Right lobe of liver (tissue), 6 donors: ENCODE measurements around the gene SCYGR2. TPM values are rescaled to one million over a fixed set of nuclear protein-coding genes. Genes with fewer than 3 reads are reported as not detected.

Experiments used
- ATAC-seq, 4 donors: fragments of 200-7000 bp; cut with Tn5 transposase; one replicate each; pipeline ENCODE4 v1.9.1; 2020; ENCODE audit warnings: mild to moderate bottlenecking in 4 of 4, moderate library complexity in 4 of 4
- DNase-seq, 3 donors: peaks; one replicate each; pipeline ENCODE4 v3.0.0-alpha.2; 2020
- H3K27ac ChIP-seq, 3 donors: fragments of 200-600 bp; one replicate each; pipeline ENCODE4 v1.8.0; 2022
- H3K27me3 ChIP-seq, 2 donors: fragments of 200-600 bp; one replicate each; pipeline ENCODE4 v1.8.0; 2022
- H3K36me3 ChIP-seq, 4 donors: fragments of 200-600 bp; sonication (generic) in 1 of 4; one replicate each; pipeline versions ENCODE4 v1.5.1 to v1.8.0; 2017 to 2022; ENCODE audit warnings: control low read depth in 1 of 4
- H3K4me1 ChIP-seq, 4 donors: fragments of 200-600 bp; sonication (generic) in 1 of 4; one replicate each; pipeline versions ENCODE4 v1.5.1 to v1.8.0; 2017 to 2022; ENCODE audit warnings: control low read depth in 1 of 4
- H3K4me3 ChIP-seq, 3 donors: fragments of 200-600 bp; one replicate each; pipeline ENCODE4 v1.8.0; 2022
- H3K9me3 ChIP-seq, 4 donors: fragments of 200-600 bp; sonication (generic) in 1 of 4; one replicate each; pipeline versions ENCODE4 v1.5.1 to v1.8.0; 2017 to 2022; ENCODE audit warnings: control low read depth in 1 of 4
- CTCF ChIP-seq, 4 donors: fragments of 200-600 bp in 3 of 4; fragments of 450-650 bp in 1 of 4; IDR thresholded peaks; one replicate each; pipeline versions ENCODE4 v1.5.1 to v1.8.0; 2016 to 2022; ENCODE audit warnings: antibody characterized with exemption in 4 of 4, mild to moderate bottlenecking in 2 of 4
- POLR2A ChIP-seq: fragments of 450-650 bp; IDR thresholded peaks from one replicate; pipeline ENCODE4 v1.6.1; 2017; ENCODE audit warnings: antibody characterized with exemption, mild to moderate bottlenecking
- WGBS: methylation state at CpG from one replicate; pipeline ENCODE4 v1.1.6; 2018; ENCODE audit warnings: low coverage, low lambda C conversion rate; ENCODE audit not compliant: insufficient coverage; ENCODE audit errors: missing lambda C conversion rate; 5-methylcytosine and 5-hydroxymethylcytosine counted together
- intact Hi-C, 2 donors: fragments of 100-400 bp; cut with DNase I; formaldehyde crosslinking; loops; one replicate each; pipeline versions ENCODE4 v1.11.2 to v1.14.1; 2022
- total RNA-seq, 6 experiments: library from RNA; depleted of rRNA in 2 of 6; stranded (reverse); fragments of >200 nt in 2 of 6; fragmentation: NEBNext Ultra II Directional in 3 of 6; extraction: Animal tissue kit (Norgen Biotek cat#: 25700) in 3 of 6; gene quantifications; one replicate each; pipeline versions ENCODE4 v1.1.0 to v1.2.4, GENCODE V29; 2016 to 2023
- donor health status: DM: no; HTN: yes; CAD: no.
- donor health status: DM: no; HTN: no; CAD: no.
- donor health status: DM: no; HTN: no; CAD: no.
- donor health status: DM: no; HTN: yes; CAD: no.
- donor health status: DM: no; HTN: yes; CAD: no.

Gene SCYGR2
- total RNA-seq, 6 experiments from 2014 or later = not detected

- ATAC-seq (no peak), DNase-seq (no peak)
- Histone ChIP-seq H3K27me3 (no peaks in the 10 kb centered on the region), H3K4me1 (no peaks in the 10 kb centered on the region), H3K36me3 (no peaks in the 10 kb centered on the region), H3K27ac (no peak overlapping the region), H3K9me3 (no peaks in the 10 kb centered on the region), H3K4me3 (no peak overlapping the region)
- intact Hi-C loops = no loop called here
- 64% methylated on average over 4 of the region's 4 CpGs for WGBS
- TF ChIP-seq CTCF (IDR thresholded peaks at IDR 0.05) (no peak), POLR2A (no peak)
Measured at GRCh38 chr2:227613272-227613660, 14.6 kb downstream of the SCYGR2 start.

- H3K9me3 ChIP-seq = no peaks in the 10 kb centered on the region
- WGBS = 42% methylated on average over 1 of the region's 4 CpGs
- DNase-seq = no peak
Measured at GRCh38 chr2:227614246-227614645, 15.6 kb downstream of the SCYGR2 start.

GRCh38 chr2:227614740-227615139 is 16.0 kb downstream of the SCYGR2 start, which contains the start of gene SCYGR3:
TSS of gene SCYGR3 (minus strand) at chr2:227614840. CDS start at chr2:227614840, 0 bp downstream.
- H3K9me3 ChIP-seq = no peaks in the 10 kb centered on the region
- 75% methylated on average over 4 of the region's 4 CpGs for WGBS
- no peaks in the 10 kb centered on the region for H3K4me1 ChIP-seq
- H3K27ac ChIP-seq = no peak within 1 kb of the TSS
- no peak for DNase-seq
- no peak for TF ChIP-seq CTCF (IDR thresholded peaks at IDR 0.05)
- no peak for TF ChIP-seq POLR2A
- intact Hi-C loops = no loop called here
- ATAC-seq = no peak
- H3K27me3 ChIP-seq = no peaks in the 10 kb centered on the region
- no peak within 1 kb of the TSS for H3K4me3 ChIP-seq
- no peaks in the 10 kb centered on the region for H3K36me3 ChIP-seq

More at GRCh38 chr2:227614246-227614645, 15.6 kb downstream of the SCYGR2 start:
- ATAC-seq = no peak
- Histone ChIP-seq H3K36me3 (no peaks in the 10 kb centered on the region), H3K27me3 (no peaks in the 10 kb centered on the region), H3K4me3 (no peak overlapping the region), H3K27ac (no peak overlapping the region), H3K4me1 (no peaks in the 10 kb centered on the region)
- intact Hi-C loops = no loop called here
- TF ChIP-seq POLR2A (no peak), CTCF (IDR thresholded peaks at IDR 0.05) (no peak)

- H3K36me3 ChIP-seq = no peaks in the 10 kb centered on the region
- ATAC-seq (no peak), DNase-seq (no peak)
- no peak for TF ChIP-seq CTCF (IDR thresholded peaks at IDR 0.05)
- no peak for TF ChIP-seq POLR2A
- no peaks in the 10 kb centered on the region for H3K4me1 ChIP-seq
- H3K27ac ChIP-seq = no peak overlapping the region
- intact Hi-C loops = no loop called here
- H3K9me3 ChIP-seq = no peaks in the 10 kb centered on the region
- WGBS = 86% methylated on average over 2 of the region's 4 CpGs
- H3K27me3 ChIP-seq = no peaks in the 10 kb centered on the region
- H3K4me3 ChIP-seq = no peak overlapping the region
Measured at GRCh38 chr2:227615181-227615580, 16.5 kb downstream of the SCYGR2 start.

GRCh38 chr2:227615906-227616305 is 17.2 kb downstream of the SCYGR2 start:
- Histone ChIP-seq H3K27me3 (no peaks in the 10 kb centered on the region), H3K27ac (no peak overlapping the region), H3K9me3 (no peaks in the 10 kb centered on the region), H3K36me3 (no peaks in the 10 kb centered on the region), H3K4me1 (no peaks in the 10 kb centered on the region), H3K4me3 (no peak overlapping the region)
- no peak for DNase-seq
- no peak for ATAC-seq
- intact Hi-C loops = no loop called here
- TF ChIP-seq POLR2A (no peak), CTCF (IDR thresholded peaks at IDR 0.05) (no peak)
- WGBS = 63% methylated on average over 5 of the region's 5 CpGs
